NK-92 (cell line): ENCODE data around the gene MGAT5.

Experiments used
- DNase-seq: peaks from one replicate; lab custom pipeline; 2025; ENCODE audit not compliant: unreplicated experiment; lab: John Stamatoyannopoulos, UW

Gene MGAT5

GRCh38 chr2:134327367-134327766, 73.5 kb downstream of the MGAT5 start:
- DNase-seq = no peak

GRCh38 chr2:134331081-134331480, 77.2 kb downstream of the MGAT5 start:
- no peak for DNase-seq

GRCh38 chr2:134333646-134334189, 79.8 kb downstream of the MGAT5 start:
- no peak for DNase-seq

GRCh38 chr2:134334542-134335353, 80.9 kb downstream of the MGAT5 start:
- no peak for DNase-seq

- no peak for DNase-seq
Measured at GRCh38 chr2:134335601-134336000, 81.7 kb downstream of the MGAT5 start.

GRCh38 chr2:134336352-134336751, 82.5 kb downstream of the MGAT5 start:
- DNase-seq = no peak

GRCh38 chr2:134336921-134337320, 83.0 kb downstream of the MGAT5 start:
- DNase-seq = no peak

GRCh38 chr2:134337631-134338030, 83.8 kb downstream of the MGAT5 start:
- DNase-seq = no peak

GRCh38 chr2:134338208-134338607, 84.3 kb downstream of the MGAT5 start:
- no peak for DNase-seq

GRCh38 chr2:134341476-134341875, 87.6 kb downstream of the MGAT5 start:
- no peak for DNase-seq

- no peak for DNase-seq
Measured at GRCh38 chr2:134344954-134345697, 91.3 kb downstream of the MGAT5 start.

GRCh38 chr2:134346141-134346540, 92.3 kb downstream of the MGAT5 start:
- DNase-seq = no peak

- no peak for DNase-seq
Measured at GRCh38 chr2:134347756-134348155, 93.9 kb downstream of the MGAT5 start.

- DNase-seq = no peak
Measured at GRCh38 chr2:134348239-134348638, 94.4 kb downstream of the MGAT5 start.

GRCh38 chr2:134348760-134349159, 94.9 kb downstream of the MGAT5 start:
- DNase-seq = no peak

- no peak for DNase-seq
Measured at GRCh38 chr2:134351016-134351415, 97.1 kb downstream of the MGAT5 start.

- no peak for DNase-seq
Measured at GRCh38 chr2:134351899-134352298, 98.0 kb downstream of the MGAT5 start.

GRCh38 chr2:134352844-134353243, 99.0 kb downstream of the MGAT5 start:
- no peak for DNase-seq

GRCh38 chr2:134354611-134355010, 100.7 kb downstream of the MGAT5 start:
- DNase-seq = no peak

GRCh38 chr2:134357814-134358213, 103.9 kb downstream of the MGAT5 start:
- no peak for DNase-seq

- no peak for DNase-seq
Measured at GRCh38 chr2:134359367-134360081, 105.7 kb downstream of the MGAT5 start.
